G401 (cell line): ENCODE data around the gene MTHFR. TPM values are rescaled to one million over a fixed set of nuclear protein-coding genes. Genes with fewer than 3 reads are reported as not detected.
"Not testable (repeated sequence)": the region's sequence is repeated elsewhere in the genome, so short reads cannot be mapped to it uniquely, and the experiment has no call there.

ENCODE experiments used
- DNase-seq: peaks from one replicate; pipeline ENCODE4 v3.0.0-alpha.2; 2015; ENCODE audit warnings: low spot score
- in situ Hi-C: cut with HindIII; loops from 2 replicates; pipeline ENCODE4 v1.10.0; 2016; ENCODE audit warnings: low sequenced_read_pairs, mixed read lengths
- total RNA-seq: library from RNA; depleted of rRNA; stranded (reverse); fragments of >200 nt; shearing (Covaris generic); gene quantifications from 2 replicates; pipeline ENCODE4 v1.2.3, GENCODE V29; 2014

Gene MTHFR
- total RNA-seq, 1 experiment from 2014 or later: 34.4 TPM

- in situ Hi-C loops: no loop called here
- no peak for DNase-seq
Measured at GRCh38 chr1:11835441-11836225, 29.9 kb upstream of the MTHFR start.

GRCh38 chr1:11833900-11834299 lies 28.1 kb upstream of the MTHFR start:
- in situ Hi-C loops: no loop called here
- no peak for DNase-seq

GRCh38 chr1:11833497-11833896 lies 27.7 kb upstream of the MTHFR start:
- in situ Hi-C loops: no loop called here
- DNase-seq: no peak

- in situ Hi-C loops: no loop called here
- DNase-seq: no peak
Measured at GRCh38 chr1:11831945-11832725, 26.4 kb upstream of the MTHFR start.

GRCh38 chr1:11828511-11828910 lies 22.7 kb upstream of the MTHFR start:
- in situ Hi-C loops: no loop called here
- DNase-seq: no peak

GRCh38 chr1:11826946-11827345 lies 21.2 kb upstream of the MTHFR start:
- in situ Hi-C loops: no loop called here
- DNase-seq: no peak

- in situ Hi-C loops: no loop called here
- DNase-seq: no peak
Measured at GRCh38 chr1:11825131-11825530, 19.4 kb upstream of the MTHFR start.

- in situ Hi-C loops: no loop called here
- no peak for DNase-seq
Measured at GRCh38 chr1:11823366-11824137, 17.8 kb upstream of the MTHFR start.

GRCh38 chr1:11822091-11822490 lies 16.3 kb upstream of the MTHFR start:
- in situ Hi-C loops: no loop called here
- DNase-seq: no peak

- no peak for DNase-seq
- in situ Hi-C loops: loop anchor here (10.0 kb wide), 1 partner anchor 48 kb away; no protein-coding TSS in a partner anchor
Measured at GRCh38 chr1:11817192-11817591, 11.4 kb upstream of the MTHFR start.

GRCh38 chr1:11813021-11813420 lies 7.3 kb upstream of the MTHFR start:
- in situ Hi-C loops: loop anchor here (10.0 kb wide), 1 partner anchor 52 kb away; no protein-coding TSS in a partner anchor
- DNase-seq: no peak

- no peak for DNase-seq
- in situ Hi-C loops: no loop called here
Measured at GRCh38 chr1:11807133-11807532, 1.4 kb upstream of the MTHFR start.

GRCh38 chr1:11806307-11806936 lies 658 bp upstream of the MTHFR start:
- DNase-seq: peak; percentile 66
- in situ Hi-C loops: no loop called here

GRCh38 chr1:11804666-11805421 lies 920 bp downstream of the MTHFR start:
- peak; percentile 21 for DNase-seq
- in situ Hi-C loops: no loop called here

- in situ Hi-C loops, DNase-seq: not testable (repeated sequence)
Measured at GRCh38 chr1:11803924-11804665, 1.7 kb downstream of the MTHFR start.

- in situ Hi-C loops: no loop called here
- peak; percentile 77 for DNase-seq
Measured at GRCh38 chr1:11802973-11803885, 2.5 kb downstream of the MTHFR start.

GRCh38 chr1:11802616-11802972 lies 3.2 kb downstream of the MTHFR start:
- peak; percentile 16 for DNase-seq

More at GRCh38 chr1:11802616-11802972, 3.2 kb downstream of the MTHFR start:
- in situ Hi-C loops: no loop called here
